CD14-positive monocyte (primary cell): Measurements from ENCODE around the gene SPINK1. TPM values are rescaled to one million over a fixed set of nuclear protein-coding genes. Genes with fewer than 3 reads are reported as not detected.

Source experiments
- DNase-seq, 3 donors: peaks; one replicate each; pipeline ENCODE4 v3.0.0-alpha.2; 2011 to 2022
- H2AFZ ChIP-seq: 2 replicates; pipeline ENCODE4 v1.6.0; 2012; ENCODE audit warnings: mild to moderate bottlenecking, low read depth, low read length, inconsistent platforms; ENCODE audit not compliant: insufficient read depth, poor library complexity, severe bottlenecking
- H3K27ac ChIP-seq, 2 donors: 1 replicate in 1 of 2; 2 replicates in 1 of 2; pipeline ENCODE4 v1.5.1; 2012 to 2013; ENCODE audit warnings: low read length in 2 of 2, control low read depth in 1 of 2, inconsistent platforms in 1 of 2, low read depth in 1 of 2, mild to moderate bottlenecking in 1 of 2
- H3K27me3 ChIP-seq, 2 donors: one replicate each; pipeline versions ENCODE4 v1.6.0 to v1.6.1; 2011 to 2013; ENCODE audit warnings: low read length in 2 of 2; ENCODE audit not compliant: control insufficient read depth in 2 of 2, insufficient read depth in 2 of 2
- H3K36me3 ChIP-seq, 2 donors: replicated peaks in 1 of 2; 1 replicate in 1 of 2; 2 replicates in 1 of 2; pipeline versions ENCODE4 v1.5.1 to v1.6.1; 2012 to 2013; ENCODE audit warnings: low read length in 2 of 2, control low read depth in 1 of 2, inconsistent platforms in 1 of 2, mild to moderate bottlenecking in 1 of 2; ENCODE audit not compliant: insufficient read depth in 2 of 2, control insufficient read depth in 1 of 2
- H3K4me1 ChIP-seq, 2 donors: 1 replicate in 1 of 2; 2 replicates in 1 of 2; pipeline versions ENCODE4 v1.5.1 to v1.6.1; 2012 to 2013; ENCODE audit warnings: low read length in 2 of 2, control low read depth in 1 of 2, inconsistent platforms in 1 of 2, mild to moderate bottlenecking in 1 of 2, moderate library complexity in 1 of 2; ENCODE audit not compliant: insufficient read depth in 2 of 2, control insufficient read depth in 1 of 2
- H3K4me2 ChIP-seq: replicated peaks from 2 replicates; pipeline ENCODE3; 2012; ENCODE audit warnings: low read length, moderate library complexity, mild to moderate bottlenecking; ENCODE audit not compliant: poor library complexity, severe bottlenecking; ENCODE audit errors: extremely low read depth
- H3K4me3 ChIP-seq, 3 experiments: fragments of 200-600 bp in 1 of 3; sonication (generic) in 1 of 3; replicated peaks in 1 of 3; 1 replicate in 2 of 3; 2 replicates in 1 of 3; pipeline ENCODE4 v1.5.1; 2011 to 2013; ENCODE audit warnings: low read length in 3 of 3, mild to moderate bottlenecking in 3 of 3, control low read depth in 2 of 3, low read depth in 2 of 3, inconsistent platforms in 1 of 3, moderate library complexity in 1 of 3
- H3K79me2 ChIP-seq: 2 replicates; pipeline ENCODE4 v1.6.0; 2012; ENCODE audit warnings: mild to moderate bottlenecking, control low read depth, inconsistent platforms, low read length, moderate library complexity; ENCODE audit not compliant: insufficient read depth
- H3K9ac ChIP-seq: 2 replicates; pipeline ENCODE4 v1.6.0; 2017; ENCODE audit warnings: low read length, mild to moderate bottlenecking; ENCODE audit not compliant: insufficient read depth, poor library complexity, severe bottlenecking
- H3K9me3 ChIP-seq, 2 donors: replicated peaks in 1 of 2; 1 replicate in 1 of 2; 2 replicates in 1 of 2; pipeline versions ENCODE4 v1.5.1 to v1.6.1; 2012 to 2013; ENCODE audit warnings: low read length in 2 of 2, control low read depth in 1 of 2; ENCODE audit not compliant: control insufficient read depth in 1 of 2, insufficient read depth in 1 of 2
- H4K20me1 ChIP-seq: 2 replicates; pipeline ENCODE4 v1.6.0; 2012; ENCODE audit warnings: mild to moderate bottlenecking, low read length, control low read depth, moderate library complexity; ENCODE audit not compliant: insufficient read depth
- H3K27ac Mint-ChIP-seq, 7 donors: one replicate each; pipeline ENCODE4 v1.8.0; 2020; ENCODE audit warnings: mild to moderate bottlenecking in 7 of 7, mixed read lengths in 7 of 7, moderate library complexity in 6 of 7, inconsistent platforms in 2 of 7
- H3K27me3 Mint-ChIP-seq, 3 donors: one replicate each; pipeline ENCODE4 v1.8.0; 2021 to 2022; ENCODE audit warnings: low read depth in 3 of 3, mild to moderate bottlenecking in 3 of 3, mixed read lengths in 3 of 3, moderate library complexity in 3 of 3, inconsistent platforms in 1 of 3
- H3K36me3 Mint-ChIP-seq, 2 donors: one replicate each; pipeline ENCODE4 v1.8.0; 2020; ENCODE audit warnings: mixed read lengths in 2 of 2, inconsistent platforms in 1 of 2, mild to moderate bottlenecking in 1 of 2
- H3K4me1 Mint-ChIP-seq: one replicate; pipeline ENCODE4 v1.8.0; 2020; ENCODE audit warnings: mild to moderate bottlenecking, mixed read lengths
- H3K4me3 Mint-ChIP-seq, 2 donors: one replicate each; pipeline ENCODE4 v1.8.0; 2020; ENCODE audit warnings: mild to moderate bottlenecking in 2 of 2, mixed read lengths in 2 of 2, moderate library complexity in 1 of 2
- H3K9me3 Mint-ChIP-seq, 7 donors: one replicate each; pipeline ENCODE4 v1.8.0; 2020 to 2022; ENCODE audit warnings: mixed read lengths in 7 of 7, mild to moderate bottlenecking in 6 of 7, moderate library complexity in 6 of 7, inconsistent platforms in 2 of 7
- WGBS: methylation state at CpG from one replicate; pipeline ENCODE4 v1.1.5; 2013; ENCODE audit warnings: missing lambda C conversion rate; ENCODE audit not compliant: insufficient coverage; 5-methylcytosine and 5-hydroxymethylcytosine counted together
- intact Hi-C, 2 donors: fragments of 100-400 bp; cut with micrococcal nuclease; formaldehyde crosslinking; loops; one replicate each; pipeline versions ENCODE4 v1.15.0 to v1.15.1; 2023
- polyA plus RNA-seq, 3 donors: library from polyadenylated mRNA; depleted of rRNA in 1 of 3; unstranded in 2 of 3; stranded (reverse) in 1 of 3; fragments of 300-500 nt in 2 of 3; fragments of >200 nt in 1 of 3; fragmentation: Illumina TruSeq in 2 of 3; gene quantifications; 1 replicate in 2 of 3; 2 replicates in 1 of 3; pipeline ENCODE4 v1.2.3, GENCODE V29; 2012 to 2021
- TF ChIP-seq, protein P1 (sequence below): fragments of 200-600 bp; IDR thresholded peaks from one replicate; pipeline ENCODE4 v1.8.0; 2022; ENCODE audit warnings: antibody characterized with exemption, mild to moderate bottlenecking

The SPINK1 gene
- polyA plus RNA-seq, 3 donors, result not detected

DNA sequence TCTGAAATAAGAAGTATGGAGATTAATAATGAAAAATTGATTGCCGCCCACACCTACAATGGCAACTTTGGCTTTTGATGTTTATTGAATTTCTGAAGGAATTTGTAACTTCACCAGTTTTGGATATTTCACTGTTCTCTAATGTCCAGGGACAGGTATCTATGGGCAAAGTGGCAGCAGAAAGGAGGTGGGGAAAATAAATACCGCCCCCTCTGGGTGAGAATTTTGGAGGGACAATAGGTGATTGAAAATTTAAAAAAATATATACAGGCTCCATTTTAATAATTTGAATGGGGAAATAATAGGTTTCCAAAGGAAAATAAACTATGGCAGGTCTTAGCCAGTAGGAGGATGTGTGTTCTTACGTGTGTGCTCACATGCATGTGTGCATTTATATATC is 48.3 kb upstream of the SPINK1 start:
- no peaks in the 10 kb centered on the region for H3K9me3 ChIP-seq
- H3K27me3 ChIP-seq, result no peaks in the 10 kb centered on the region
- Mint-ChIP-seq H3K9me3 (no peaks in the 10 kb centered on the region), H3K27me3 (peaks cover 0 to 2% (median 2%) of the 10 kb centered on the region in 3 donors), H3K27ac (no peak overlapping the region), H3K4me1 (peaks cover 3% of the 10 kb centered on the region), H3K36me3 (peaks cover 0 to 2% of the 10 kb centered on the region in 2 donors), H3K4me3 (no peak overlapping the region)
- WGBS, result no CpG with 5 or more reads among the region's 3 CpGs
- H3K4me1 ChIP-seq, result no peaks in the 10 kb centered on the region
- no peak overlapping the region for H3K9ac ChIP-seq
- H3K36me3 ChIP-seq, result no peaks in the 10 kb centered on the region
- H3K79me2 ChIP-seq, result no peaks in the 10 kb centered on the region
- no peak for DNase-seq
- H4K20me1 ChIP-seq, result no peaks in the 10 kb centered on the region
- no peak overlapping the region for H3K4me2 ChIP-seq
- no peak overlapping the region for H3K4me3 ChIP-seq
- TF ChIP-seq, protein P1, sequence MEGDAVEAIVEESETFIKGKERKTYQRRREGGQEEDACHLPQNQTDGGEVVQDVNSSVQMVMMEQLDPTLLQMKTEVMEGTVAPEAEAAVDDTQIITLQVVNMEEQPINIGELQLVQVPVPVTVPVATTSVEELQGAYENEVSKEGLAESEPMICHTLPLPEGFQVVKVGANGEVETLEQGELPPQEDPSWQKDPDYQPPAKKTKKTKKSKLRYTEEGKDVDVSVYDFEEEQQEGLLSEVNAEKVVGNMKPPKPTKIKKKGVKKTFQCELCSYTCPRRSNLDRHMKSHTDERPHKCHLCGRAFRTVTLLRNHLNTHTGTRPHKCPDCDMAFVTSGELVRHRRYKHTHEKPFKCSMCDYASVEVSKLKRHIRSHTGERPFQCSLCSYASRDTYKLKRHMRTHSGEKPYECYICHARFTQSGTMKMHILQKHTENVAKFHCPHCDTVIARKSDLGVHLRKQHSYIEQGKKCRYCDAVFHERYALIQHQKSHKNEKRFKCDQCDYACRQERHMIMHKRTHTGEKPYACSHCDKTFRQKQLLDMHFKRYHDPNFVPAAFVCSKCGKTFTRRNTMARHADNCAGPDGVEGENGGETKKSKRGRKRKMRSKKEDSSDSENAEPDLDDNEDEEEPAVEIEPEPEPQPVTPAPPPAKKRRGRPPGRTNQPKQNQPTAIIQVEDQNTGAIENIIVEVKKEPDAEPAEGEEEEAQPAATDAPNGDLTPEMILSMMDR, result no peak
- H3K27ac ChIP-seq, result no peak overlapping the region
- intact Hi-C loops, result loop anchor here in 1 of 2 donors (5.0 kb wide), 1 partner anchor 58 kb away; no protein-coding TSS in a partner anchor
- H2AFZ ChIP-seq, result no peak overlapping the region

DNA sequence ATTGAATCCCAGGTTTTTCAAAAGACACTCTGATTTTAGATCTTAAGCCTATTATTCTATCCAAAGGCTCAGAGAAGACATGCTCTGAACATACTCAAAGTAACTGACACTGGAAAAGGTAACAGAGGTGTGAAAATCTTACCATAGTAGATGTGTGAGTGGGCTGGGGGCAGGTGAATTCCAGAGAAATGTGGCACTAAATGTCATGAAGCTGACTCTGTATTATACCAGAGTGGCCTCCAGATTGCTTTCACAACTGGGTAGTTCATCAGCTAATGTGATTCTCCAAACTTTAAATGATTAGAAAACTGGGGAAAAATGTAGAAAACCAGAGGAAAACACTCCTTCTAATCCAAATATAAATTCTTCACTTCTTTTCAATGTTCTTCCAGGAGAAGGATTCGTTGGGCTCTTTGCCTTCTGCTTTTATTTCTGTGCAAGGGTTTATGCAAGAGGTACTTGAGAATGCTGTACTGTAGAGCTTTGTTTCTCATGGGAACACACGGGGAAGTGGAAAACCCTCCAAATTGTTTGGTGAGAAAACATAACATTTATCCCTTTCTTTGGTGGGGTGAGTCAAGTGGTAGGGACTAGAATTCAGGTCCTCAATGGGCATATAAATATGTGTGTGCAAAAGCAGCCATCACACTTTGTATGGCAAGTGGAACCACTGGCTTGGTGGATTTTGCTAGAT is 46.7 kb upstream of the SPINK1 start, which contains the start of gene SCGB3A2:
TSS of gene SCGB3A2 (plus strand) at position 646 of the 694 bp plus-strand sequence. CDS start 93 bp downstream, outside the sequence.
- H3K27ac Mint-ChIP-seq, result peak within 1 kb of the TSS in 1 of 7 donors; percentile 33
- TF ChIP-seq, protein P1, result no peak
- no peaks in the 10 kb centered on the region for H4K20me1 ChIP-seq
- no peaks in the 10 kb centered on the region for H3K9me3 ChIP-seq
- H3K79me2 ChIP-seq, result no peaks in the 10 kb centered on the region
- H3K4me3 Mint-ChIP-seq, result no peak within 1 kb of the TSS
- H3K36me3 ChIP-seq, result no peaks in the 10 kb centered on the region
- H3K4me2 ChIP-seq, result no peak within 1 kb of the TSS
- H3K4me3 ChIP-seq, result no peak within 1 kb of the TSS
- H3K4me1 Mint-ChIP-seq, result peaks cover 3% of the 10 kb centered on the region
- no peaks in the 10 kb centered on the region for H3K27me3 ChIP-seq
- peaks cover 0 to 2% (median 1%) of the 10 kb centered on the region in 3 donors for H3K27me3 Mint-ChIP-seq
- H3K27ac ChIP-seq, result no peak within 1 kb of the TSS
- H3K36me3 Mint-ChIP-seq, result peaks cover 0 to 2% of the 10 kb centered on the region in 2 donors
- H2AFZ ChIP-seq, result no peak within 1 kb of the TSS
- intact Hi-C loops, result no loop called here
- H3K4me1 ChIP-seq, result no peaks in the 10 kb centered on the region
- peaks cover 0 to 3% (median 0%) of the 10 kb centered on the region in 7 donors for H3K9me3 Mint-ChIP-seq
- WGBS, result no CpG with 5 or more reads among the region's 2 CpGs
- no peak within 1 kb of the TSS for H3K9ac ChIP-seq
- DNase-seq, result no peak
